GM23338 (cell line): Measurements from ENCODE around the gene KIF18B.

Experiments used
- CREB1 ChIP-seq: fragments of 250-450 bp; sonication (Bioruptor Pico); IDR thresholded peaks from 2 replicates; pipeline ENCODE4 v1.5.0; 2020; ENCODE audit warnings: low read depth, mild to moderate bottlenecking, moderate library complexity
- CTCF ChIP-seq, 2 experiments: fragments of 200-600 bp in 1 of 2; sonication (generic) in 1 of 2; conservative IDR thresholded peaks; 2 replicates each; pipeline versions ENCODE4 v1.5.1 to v1.6.1; 2016 to 2017; ENCODE audit warnings: antibody characterized with exemption in 2 of 2, low read depth in 2 of 2, mild to moderate bottlenecking in 2 of 2, moderate library complexity in 1 of 2
- EZH2 ChIP-seq: fragments of 200-600 bp; sonication (generic); IDR thresholded peaks from one replicate; pipeline ENCODE4 v1.8.0; 2017; ENCODE audit warnings: antibody characterized with exemption, mild to moderate bottlenecking, low read depth; ENCODE audit not compliant: unreplicated experiment
- EZH2phosphoT487 ChIP-seq: fragments of 200-600 bp; sonication (generic); IDR thresholded peaks from one replicate; pipeline ENCODE4 v1.8.1; 2018; ENCODE audit warnings: antibody characterized with exemption; ENCODE audit not compliant: unreplicated experiment
- POLR2AphosphoS5 ChIP-seq: IDR thresholded peaks from 2 replicates; pipeline ENCODE4 v1.6.1; 2016; ENCODE audit warnings: antibody characterized with exemption, low read depth
- REST ChIP-seq: IDR thresholded peaks from one replicate; pipeline ENCODE4 v1.6.1; 2018; ENCODE audit warnings: antibody characterized with exemption; ENCODE audit not compliant: unreplicated experiment
- STAT1 ChIP-seq: IDR thresholded peaks from one replicate; pipeline ENCODE4 v1.6.1; 2016; ENCODE audit warnings: antibody characterized with exemption; ENCODE audit not compliant: unreplicated experiment
- ZNF331 ChIP-seq: fragments of 250-450 bp; sonication (Bioruptor Pico); IDR thresholded peaks from 2 replicates; pipeline ENCODE4 v1.5.0; 2020; ENCODE audit warnings: low read depth, mild to moderate bottlenecking, moderate library complexity
- TF ChIP-seq, protein P1 (sequence below): IDR thresholded peaks from 2 replicates; pipeline ENCODE4 v1.6.1; 2016; ENCODE audit warnings: antibody characterized with exemption

DNA sequence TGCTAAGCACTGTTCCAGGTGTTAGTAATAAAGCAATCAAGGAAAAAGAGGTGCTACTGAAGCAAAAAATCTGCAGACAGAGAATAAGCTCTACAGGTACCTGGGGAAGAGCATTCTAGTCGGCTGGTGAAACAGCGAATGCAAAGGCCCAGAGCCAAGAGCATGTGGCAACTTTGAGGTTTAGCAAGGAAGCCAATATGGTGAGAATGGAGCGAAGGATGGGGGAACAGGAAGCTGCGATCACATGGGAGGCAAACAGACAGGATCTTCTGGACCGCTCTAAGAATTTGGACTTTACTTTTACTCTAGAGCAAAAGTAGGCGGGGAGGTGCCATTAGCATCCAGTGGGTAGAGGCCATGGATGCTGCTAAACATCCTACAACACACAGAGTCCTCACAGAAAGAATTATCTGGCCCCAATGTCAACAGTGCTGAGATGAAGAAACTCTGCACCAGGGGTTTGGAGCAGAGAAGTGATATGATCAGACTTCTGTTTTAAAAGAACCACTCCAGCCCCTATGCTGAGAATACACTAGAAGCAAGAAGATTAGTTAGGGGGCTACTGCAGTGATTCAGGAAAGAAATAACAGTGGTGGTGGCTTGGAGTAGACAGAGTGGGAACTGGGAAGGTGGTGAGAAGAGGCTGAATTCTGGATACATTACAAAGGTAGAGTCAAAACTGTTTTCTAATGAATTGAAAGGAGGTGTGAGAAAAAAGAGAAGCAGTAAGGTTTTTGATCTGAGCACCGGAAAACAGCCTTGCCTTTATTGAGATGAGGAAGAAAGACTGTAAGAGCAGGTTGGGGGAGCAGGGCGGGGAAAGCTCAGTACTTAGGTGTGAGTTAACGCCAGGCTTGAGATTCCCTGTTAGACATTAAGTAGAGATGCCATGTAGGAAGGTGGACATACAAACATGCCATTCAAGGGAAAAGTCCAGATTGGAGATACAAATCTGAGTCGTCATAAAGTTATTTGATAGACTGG, 59.3 kb downstream of the KIF18B start:
- no peak for TF ChIP-seq CTCF (conservative IDR thresholded peaks at IDR 0.05; ENCODE audit: low read depth in 2 of 2)
- no peak for TF ChIP-seq EZH2phosphoT487
- TF ChIP-seq EZH2: no peak
- no peak for TF ChIP-seq POLR2AphosphoS5
- TF ChIP-seq STAT1: no peak
- no peak for TF ChIP-seq REST
- TF ChIP-seq, protein P1, sequence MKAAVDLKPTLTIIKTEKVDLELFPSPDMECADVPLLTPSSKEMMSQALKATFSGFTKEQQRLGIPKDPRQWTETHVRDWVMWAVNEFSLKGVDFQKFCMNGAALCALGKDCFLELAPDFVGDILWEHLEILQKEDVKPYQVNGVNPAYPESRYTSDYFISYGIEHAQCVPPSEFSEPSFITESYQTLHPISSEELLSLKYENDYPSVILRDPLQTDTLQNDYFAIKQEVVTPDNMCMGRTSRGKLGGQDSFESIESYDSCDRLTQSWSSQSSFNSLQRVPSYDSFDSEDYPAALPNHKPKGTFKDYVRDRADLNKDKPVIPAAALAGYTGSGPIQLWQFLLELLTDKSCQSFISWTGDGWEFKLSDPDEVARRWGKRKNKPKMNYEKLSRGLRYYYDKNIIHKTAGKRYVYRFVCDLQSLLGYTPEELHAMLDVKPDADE: no peak
- TF ChIP-seq ZNF331 (CRISPR knock-in tag): no peak
- no peak for TF ChIP-seq CREB1
